Measurements from ENCODE around the gene UTP18.

UTP18 gene

DNA sequence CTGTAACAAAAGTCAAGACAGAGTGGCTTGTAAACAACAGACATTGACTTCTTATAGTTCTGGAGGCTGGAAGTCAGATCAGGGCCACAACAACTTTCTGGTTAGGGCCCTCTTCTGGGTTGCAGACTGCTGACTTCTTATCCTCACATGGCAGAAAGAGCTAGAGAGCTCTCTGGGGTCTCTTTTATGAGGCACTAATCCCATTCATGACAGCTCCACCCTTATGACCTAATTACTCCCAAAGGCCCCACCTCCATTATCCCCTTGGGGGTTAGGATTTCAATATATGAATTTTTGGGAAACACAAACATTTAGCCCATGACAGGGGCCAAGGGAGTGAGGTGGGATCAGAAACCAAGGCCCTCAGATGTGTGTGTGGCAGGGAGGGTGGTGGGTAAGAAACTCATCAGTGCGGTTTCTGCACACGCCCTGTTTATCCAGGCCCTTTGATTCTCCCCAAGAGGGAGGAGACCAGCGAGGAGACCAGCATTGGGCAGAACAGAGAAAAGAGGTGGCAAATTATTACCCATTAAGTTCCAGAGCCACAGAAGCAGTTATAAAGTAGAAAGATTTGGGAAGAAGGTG is 74.8 kb downstream of the UTP18 start:
- Mint-ChIP-seq H3K27ac (no peak overlapping the region), H3K9me3 (no peaks in the 10 kb centered on the region), H3K4me3 (no peak overlapping the region), H3K4me1 (no peaks in the 10 kb centered on the region), H3K36me3 (no peaks in the 10 kb centered on the region), H3K27me3 (peaks cover 22 to 33% of the 10 kb centered on the region in 2 donors)
- DNase-seq (no peak), ATAC-seq (replicated peaks) (no peak)

DNA sequence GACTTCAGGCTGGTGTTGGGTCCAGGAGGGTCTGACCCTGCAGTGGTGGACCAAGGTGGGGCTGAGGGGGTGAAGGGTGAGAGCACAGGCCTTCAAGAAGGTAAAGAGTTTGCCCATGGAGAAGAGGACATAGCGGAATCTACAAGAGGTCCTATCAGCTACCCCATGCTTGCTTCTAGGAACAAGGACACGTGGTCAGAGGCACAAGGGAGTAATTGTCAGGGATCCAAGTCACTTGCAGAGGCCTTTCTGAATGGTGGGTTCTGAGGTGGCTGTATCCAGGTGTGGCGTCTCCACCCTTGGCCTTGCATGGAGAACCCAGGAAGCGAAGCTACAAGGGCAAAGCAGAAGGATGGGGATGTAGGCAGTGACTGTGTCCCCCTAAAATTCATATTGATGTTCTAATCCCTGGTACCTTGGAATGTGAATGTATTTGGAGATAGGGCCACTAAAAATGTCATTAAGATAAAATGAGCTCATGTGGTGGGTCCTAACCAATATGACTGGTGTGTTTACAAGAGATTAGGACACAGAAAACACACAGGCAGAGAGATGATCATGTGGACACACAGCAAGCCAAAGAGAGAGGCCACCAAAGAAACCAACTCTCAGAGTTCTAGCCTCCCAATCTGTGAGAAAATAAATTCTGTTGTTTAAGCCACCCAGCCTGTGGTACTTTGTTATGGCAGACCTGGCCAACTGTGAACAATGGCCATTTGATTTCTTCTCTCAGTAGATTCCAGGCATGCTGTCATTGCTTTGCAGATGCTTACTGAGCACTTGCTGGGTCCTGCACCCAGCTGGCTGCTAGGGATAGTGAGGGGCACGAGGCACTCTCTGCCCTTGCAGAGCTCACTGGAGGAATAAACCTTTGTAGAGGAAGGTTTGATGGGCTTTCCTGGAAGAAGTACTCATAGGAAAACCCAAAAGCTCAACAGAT is 75.8 kb downstream of the UTP18 start:
- DNase-seq (no peak), ATAC-seq (replicated peaks) (no peak)
- H3K27ac Mint-ChIP-seq = no peak overlapping the region
- H3K27me3 Mint-ChIP-seq = peaks cover 24 to 25% of the 10 kb centered on the region in 2 donors
- H3K36me3 Mint-ChIP-seq = no peaks in the 10 kb centered on the region
- no peaks in the 10 kb centered on the region for H3K9me3 Mint-ChIP-seq
- H3K4me1 Mint-ChIP-seq = no peaks in the 10 kb centered on the region
- H3K4me3 Mint-ChIP-seq = no peak overlapping the region

- peaks cover 26 to 41% of the 10 kb centered on the region in 2 donors for H3K27me3 Mint-ChIP-seq
- no peaks in the 10 kb centered on the region for H3K36me3 Mint-ChIP-seq
- H3K9me3 Mint-ChIP-seq = no peaks in the 10 kb centered on the region
- ATAC-seq (replicated peaks) = no peak
- no peak overlapping the region for H3K4me3 Mint-ChIP-seq
- no peaks in the 10 kb centered on the region for H3K4me1 Mint-ChIP-seq
- H3K27ac Mint-ChIP-seq = no peak overlapping the region
- DNase-seq = no peak
These were observed 81.1 kb downstream of the UTP18 start for GRCh38 chr17:51341457-51341856.

GRCh38 chr17:51342257-51342656 is 81.9 kb downstream of the UTP18 start:
- no peaks in the 10 kb centered on the region for H3K4me1 Mint-ChIP-seq

DNA sequence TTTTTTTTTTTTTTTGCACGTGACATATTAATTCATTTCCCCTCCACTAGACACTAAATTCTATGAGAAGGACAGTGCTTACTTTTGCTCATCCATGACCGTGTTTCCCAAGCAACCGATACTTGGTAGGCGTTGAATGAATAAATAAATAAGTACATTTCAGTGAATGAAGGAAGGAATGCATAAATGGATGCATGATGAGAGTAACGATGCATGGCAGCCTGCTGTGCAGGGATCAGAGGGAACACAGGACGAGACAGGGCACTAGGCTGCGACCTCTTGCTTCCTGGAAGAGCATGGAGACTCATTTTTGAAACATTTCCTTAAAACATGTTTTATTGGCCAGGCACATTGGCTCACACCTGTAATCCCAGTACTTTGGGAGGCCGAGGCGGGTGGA is 84.2 kb downstream of the UTP18 start:
- H3K27ac Mint-ChIP-seq = no peak overlapping the region
- no peaks in the 10 kb centered on the region for H3K4me1 Mint-ChIP-seq

More at GRCh38 chr17:51342257-51342656, 81.9 kb downstream of the UTP18 start:
- H3K9me3 Mint-ChIP-seq = no peaks in the 10 kb centered on the region
- no peak overlapping the region for H3K27ac Mint-ChIP-seq
- peaks cover 26 to 38% of the 10 kb centered on the region in 2 donors for H3K27me3 Mint-ChIP-seq
- DNase-seq (no peak), ATAC-seq (replicated peaks) (no peak)
- H3K4me3 Mint-ChIP-seq = no peak overlapping the region
- H3K36me3 Mint-ChIP-seq = no peaks in the 10 kb centered on the region

GRCh38 chr17:51346218-51346982 is 86.1 kb downstream of the UTP18 start:
- Mint-ChIP-seq H3K4me3 (no peak overlapping the region), H3K36me3 (no peaks in the 10 kb centered on the region), H3K4me1 (no peaks in the 10 kb centered on the region), H3K27me3 (peaks cover 30 to 42% of the 10 kb centered on the region in 2 donors), H3K27ac (no peak overlapping the region), H3K9me3 (no peaks in the 10 kb centered on the region)
- DNase-seq = no peak
- ATAC-seq (replicated peaks) = no peak

More for the DNA sequence above, 84.2 kb downstream of the UTP18 start:
- H3K36me3 Mint-ChIP-seq = no peaks in the 10 kb centered on the region
- H3K9me3 Mint-ChIP-seq = no peaks in the 10 kb centered on the region
- H3K27me3 Mint-ChIP-seq = peaks cover 18 to 41% of the 10 kb centered on the region in 2 donors
- DNase-seq (no peak), ATAC-seq (replicated peaks) (no peak)
- no peak overlapping the region for H3K4me3 Mint-ChIP-seq
